Middle frontal gyrus (tissue), 1 donor: ENCODE measurements around the gene IRF8.
"Not testable (repeated sequence)": the region's sequence is repeated elsewhere in the genome, so short reads cannot be mapped to it uniquely, and the experiment has no call there.

ENCODE experiments used
- DNase-seq: peaks from one replicate; pipeline ENCODE4 v3.0.0-alpha.2; 2015; ENCODE audit warnings: low spot score; ENCODE audit errors: extremely low spot score

Gene IRF8

DNA sequence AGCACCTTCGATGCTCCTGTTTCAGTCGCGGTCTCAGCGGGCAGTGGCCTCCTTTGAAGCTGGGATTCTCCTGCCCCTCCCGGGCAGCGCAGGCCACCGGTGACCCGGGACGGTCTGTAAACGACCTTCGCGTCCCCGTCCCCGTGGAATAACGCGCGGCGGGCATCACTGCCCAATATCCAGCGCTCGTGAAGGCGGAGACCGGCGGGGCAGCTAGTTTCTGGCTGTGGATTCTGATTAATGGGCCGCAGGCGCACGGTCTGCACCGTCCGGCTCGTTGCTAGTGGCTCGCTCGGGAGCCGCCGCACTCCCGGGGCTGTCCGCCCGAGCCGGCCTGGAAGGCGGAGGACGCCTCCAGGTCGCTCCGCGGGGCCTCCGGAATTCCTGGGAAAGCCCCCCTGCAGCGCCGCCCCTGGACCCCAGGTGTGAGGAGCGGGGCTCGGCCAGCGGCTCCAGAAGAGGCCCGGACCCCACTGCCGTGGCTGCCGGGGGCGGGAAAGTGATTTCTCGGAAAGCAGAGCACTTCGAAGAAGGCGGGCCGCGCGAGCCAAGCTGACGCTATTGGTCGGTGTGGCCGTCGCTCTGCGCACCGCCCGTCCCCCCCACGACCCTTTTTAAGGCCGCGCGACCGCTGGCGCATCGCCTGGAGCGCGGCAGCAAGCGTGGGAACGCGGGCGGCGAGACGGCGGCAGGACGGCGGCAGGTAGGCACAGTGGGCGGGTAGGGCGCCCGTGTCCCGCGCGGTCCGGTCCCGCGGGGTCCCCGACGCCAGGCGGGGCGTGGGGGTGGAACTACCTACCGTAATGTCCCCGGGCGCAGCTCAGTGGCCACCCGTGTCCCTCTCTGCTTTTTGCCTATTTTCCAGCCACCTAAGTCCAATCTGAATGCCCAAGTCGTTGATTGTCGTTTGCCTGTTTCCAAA is at the start of gene IRF8:
TSS of gene IRF8 (plus strand) at position 642 of the 922 bp plus-strand sequence. CDS start 3,854 bp downstream, outside the sequence.
- DNase-seq, result no peak

GRCh38 chr16:85849388-85849787 is 49.6 kb upstream of the IRF8 start:
- DNase-seq, result no peak

- no peak for DNase-seq
These were observed 48.5 kb upstream of the IRF8 start for GRCh38 chr16:85850344-85850880.

DNA sequence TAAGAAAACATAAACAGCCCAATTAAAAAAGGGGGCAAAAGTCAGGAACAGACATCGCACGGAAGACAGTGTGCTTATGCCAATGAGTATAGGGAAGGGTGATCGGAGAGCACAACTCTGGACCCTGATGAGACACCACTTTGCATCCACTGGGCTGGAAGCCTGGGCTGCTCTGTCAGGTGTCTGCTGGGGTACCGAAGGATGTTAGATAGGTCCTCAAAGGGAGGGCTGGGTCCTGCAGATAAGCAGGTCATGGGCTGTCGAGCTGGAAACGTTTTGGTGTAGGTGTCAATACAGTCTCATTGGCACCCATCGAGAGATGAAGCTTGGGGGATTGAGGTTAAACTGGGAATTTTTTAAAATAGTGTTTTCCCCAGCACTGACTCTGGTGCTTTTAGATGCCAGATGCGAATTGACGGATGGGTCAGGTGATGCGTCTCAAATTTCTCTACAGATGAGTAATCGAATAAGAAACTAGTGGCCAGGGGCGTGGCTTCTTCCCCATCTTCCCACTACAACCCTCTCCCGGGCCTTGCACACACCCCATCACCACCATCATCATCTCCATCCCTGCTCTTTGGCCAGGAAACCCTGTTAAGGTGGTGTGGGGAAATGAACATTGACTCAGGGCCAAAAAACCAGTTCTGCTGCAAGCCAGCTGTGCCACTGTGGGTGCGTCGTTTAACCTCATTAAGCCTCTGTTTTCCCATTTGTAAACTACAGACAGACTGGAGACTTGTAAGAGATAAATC is 47.8 kb upstream of the IRF8 start:
- no peak for DNase-seq

DNA sequence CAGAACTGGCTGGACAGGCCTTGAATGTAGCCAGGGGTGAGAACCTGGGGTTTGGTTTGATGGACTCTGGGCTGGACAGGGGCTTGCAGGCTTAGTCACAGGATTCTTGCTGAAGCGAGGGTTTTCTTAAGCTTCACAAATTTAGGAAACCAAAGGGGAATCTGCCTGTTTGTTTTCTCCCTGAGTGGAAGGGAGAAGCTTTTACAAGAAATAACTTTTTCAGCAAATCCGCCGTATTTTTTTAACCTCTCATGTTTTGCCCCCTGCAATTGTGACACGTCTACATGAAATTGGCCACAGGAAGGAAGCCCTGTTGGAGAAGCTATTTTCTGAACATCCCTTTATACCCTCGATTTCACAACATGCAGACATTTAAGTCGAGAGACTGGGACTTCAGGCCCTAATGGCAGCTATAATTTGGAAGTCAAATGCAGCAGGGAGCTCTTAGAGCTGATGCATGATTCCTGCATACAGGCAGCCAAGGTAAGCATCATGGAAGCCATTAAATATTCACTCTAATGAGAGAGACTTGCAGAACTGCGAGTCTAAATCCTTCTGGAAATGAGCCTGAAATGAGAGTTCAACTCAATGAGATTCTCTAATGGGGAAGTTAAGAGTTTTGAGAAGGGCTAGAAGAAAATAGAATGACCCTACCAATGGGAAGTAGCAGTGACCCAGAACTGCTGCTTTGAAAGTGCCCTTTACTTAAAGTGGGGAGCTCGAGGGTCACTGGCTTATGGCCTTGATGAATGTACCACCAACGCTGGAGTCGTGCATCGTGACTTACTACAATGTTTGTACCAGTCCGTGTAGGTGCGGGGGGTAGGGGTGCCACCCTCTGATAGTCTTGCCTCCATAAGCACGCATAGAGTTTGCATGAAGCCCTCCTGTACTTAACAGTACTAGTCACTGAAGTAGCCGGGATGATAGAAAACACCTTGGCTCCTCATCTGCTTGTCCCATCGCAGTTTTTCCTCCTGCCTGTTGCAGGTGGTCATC is 45.1 kb upstream of the IRF8 start:
- no peak for DNase-seq

DNA sequence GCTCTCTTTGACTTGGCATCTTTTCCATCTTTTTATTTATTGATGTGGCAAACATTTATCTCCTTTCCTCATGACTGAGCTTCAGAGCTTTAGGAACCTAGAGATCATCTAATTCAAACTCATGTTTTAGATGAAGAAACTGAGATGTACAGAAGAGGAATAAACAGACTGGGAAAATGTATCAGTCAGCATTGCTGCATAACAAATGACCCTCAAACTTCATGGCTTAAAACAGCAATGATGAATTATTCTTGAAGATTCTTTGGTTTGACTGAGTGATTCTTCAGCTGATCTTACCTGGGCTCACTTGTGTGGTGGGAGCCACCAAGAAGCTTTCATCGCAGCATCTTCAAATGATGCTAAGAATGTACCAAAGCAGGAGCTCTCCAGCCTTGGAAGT is 44.0 kb upstream of the IRF8 start:
- DNase-seq, result no peak

DNA sequence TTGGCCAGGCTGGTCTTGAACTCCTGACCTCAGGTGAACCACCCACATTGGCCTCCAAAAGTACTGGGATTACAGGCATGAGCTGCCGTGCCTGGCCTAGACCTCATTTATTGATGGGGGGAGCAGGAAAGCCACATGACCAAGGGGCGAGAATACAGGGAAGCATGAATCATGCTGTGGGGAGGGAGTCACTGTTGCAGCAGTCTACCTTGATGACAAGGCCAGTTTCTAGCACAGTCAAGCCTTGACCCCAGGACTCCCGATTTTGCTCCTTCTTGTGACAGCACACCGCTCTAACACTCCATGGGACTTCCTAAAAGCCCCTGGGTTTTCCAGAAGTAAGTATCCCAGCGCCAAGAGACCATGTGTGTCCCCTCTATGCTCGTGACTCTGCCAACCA is 42.9 kb upstream of the IRF8 start:
- DNase-seq, result no peak

GRCh38 chr16:85856585-85856984 is 42.4 kb upstream of the IRF8 start:
- no peak for DNase-seq

DNA sequence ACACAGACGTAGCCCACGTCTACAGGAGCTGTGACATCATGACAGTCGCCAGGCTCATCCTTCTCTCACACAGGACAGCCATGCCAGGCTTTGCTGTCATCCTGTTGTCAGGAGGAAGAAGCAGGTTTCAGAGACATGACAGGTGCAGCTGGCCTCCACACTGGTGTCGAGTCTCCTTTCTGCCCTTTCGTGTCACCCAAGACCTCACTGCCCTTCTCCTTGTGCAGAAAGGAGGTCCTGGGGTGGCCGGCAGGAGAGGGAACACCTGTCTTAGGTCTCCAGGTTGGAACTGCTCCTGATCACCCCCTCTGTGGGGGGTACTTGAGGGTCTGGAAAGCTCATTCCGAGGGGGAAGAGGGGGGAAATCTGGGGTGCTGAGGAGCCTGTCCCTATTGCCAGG is 41.6 kb upstream of the IRF8 start:
- DNase-seq, result no peak

DNA sequence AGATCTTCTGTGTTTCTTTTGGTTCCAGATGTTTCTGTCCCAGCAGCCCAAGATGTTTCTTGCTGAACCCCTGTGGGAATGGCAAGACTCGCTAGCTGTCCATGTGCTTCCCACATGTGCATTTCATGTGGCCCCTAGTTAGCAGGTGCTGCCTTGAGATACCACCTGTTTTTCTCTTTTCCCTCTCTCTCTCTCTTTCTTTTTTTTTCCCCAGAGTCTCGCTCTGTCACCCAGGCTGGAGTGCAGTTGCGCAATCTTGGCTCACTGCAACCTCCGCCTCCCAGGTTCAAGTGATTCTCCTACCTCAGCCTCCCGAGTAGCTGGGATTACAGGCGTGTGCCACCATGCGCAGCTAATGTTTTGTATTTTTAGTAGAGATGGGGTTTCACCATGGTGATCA is 40.4 kb upstream of the IRF8 start:
- DNase-seq, result not testable (repeated sequence)

DNA sequence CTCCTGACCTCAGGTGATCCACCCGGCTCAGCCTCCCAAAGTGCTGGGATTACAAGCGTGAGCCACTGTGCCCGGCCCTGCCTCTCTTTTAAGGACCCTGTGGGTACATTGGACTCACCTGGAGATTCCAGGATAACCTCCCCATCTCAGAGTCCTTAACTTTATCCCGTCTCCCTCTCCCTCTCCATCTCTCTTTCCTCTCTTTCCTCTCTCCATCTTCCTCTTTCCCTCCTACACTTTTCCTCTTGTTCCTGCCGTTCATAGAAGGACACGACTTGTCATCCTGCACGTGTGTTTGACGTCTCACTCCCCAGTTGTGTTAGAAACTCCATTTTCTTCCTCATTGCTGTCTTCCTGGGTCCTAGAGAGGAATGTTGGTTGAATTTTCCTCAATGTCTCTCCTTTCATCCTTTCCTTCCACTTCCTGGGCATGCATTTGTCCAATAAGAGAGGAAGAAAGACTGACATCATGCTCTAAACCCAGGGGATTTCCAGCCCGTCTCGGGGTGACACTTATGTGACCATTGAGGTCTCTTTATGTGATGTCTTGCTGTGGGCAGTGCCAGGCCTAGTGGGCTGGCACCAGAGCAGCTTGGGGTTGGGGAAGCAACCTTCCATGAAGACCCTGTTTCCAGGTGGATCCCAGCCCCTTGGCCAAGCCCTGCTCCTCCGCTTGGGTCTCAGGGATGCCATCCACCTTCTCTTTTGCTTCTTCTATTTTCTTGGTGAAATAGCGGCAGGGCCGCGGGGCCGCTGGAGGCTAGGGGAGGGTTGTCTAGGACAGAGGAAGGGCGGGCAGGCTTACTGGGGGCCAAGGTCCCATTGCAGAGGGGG is 39.8 kb upstream of the IRF8 start:
- no peak for DNase-seq

DNA sequence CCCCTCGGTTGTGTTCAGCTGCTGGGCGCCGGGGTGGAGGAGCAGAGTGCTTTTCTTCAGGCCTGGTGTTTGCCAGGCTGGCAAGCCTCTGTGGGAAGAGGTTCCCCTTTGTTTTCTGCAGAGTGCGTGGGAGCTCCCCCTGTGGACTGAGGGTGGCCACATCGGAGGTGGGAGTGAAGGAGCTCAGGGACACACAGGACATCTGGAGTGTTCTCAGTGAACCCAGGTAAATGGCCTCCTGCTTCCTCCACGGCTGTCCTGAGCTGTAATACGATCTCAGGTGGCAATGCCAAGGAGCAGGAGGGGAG is 39.2 kb upstream of the IRF8 start:
- DNase-seq, result no peak

GRCh38 chr16:85860413-85861094 is 38.4 kb upstream of the IRF8 start:
- no peak for DNase-seq

DNA sequence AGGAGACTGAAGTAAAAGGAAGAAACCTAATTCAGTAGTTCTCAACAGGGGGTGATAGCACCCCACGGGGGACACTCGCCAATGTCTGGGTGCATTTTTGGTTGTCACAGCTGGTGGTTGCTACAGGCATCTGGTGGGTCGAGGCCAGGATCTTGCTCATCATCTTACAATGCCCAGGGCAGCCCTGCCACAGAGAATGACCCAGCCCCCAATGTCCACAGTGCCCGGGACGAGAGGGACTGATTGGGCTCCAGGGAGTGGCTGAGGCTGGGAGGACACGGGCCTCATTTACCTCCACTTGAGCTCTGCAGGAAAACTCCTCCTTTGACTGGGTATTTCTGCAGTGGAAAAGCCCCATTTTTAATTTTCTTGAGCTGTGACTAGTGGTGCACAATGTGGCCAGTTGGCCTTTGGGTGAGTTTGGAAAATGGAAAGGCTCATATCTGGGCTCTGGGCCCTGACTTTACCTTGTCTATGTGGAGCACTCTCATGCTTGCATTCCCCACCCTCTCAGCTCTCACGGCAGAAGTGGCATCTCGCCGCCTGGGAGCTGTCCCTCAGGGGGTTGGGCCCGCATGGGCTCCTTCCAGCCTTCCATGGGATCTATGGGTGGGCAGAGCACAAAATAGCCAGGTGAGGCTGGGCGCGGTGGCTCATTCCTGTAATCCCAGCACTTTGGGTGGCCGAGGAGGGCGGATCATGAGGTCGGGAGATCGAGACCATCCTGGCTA is 37.7 kb upstream of the IRF8 start:
- no peak for DNase-seq

DNA sequence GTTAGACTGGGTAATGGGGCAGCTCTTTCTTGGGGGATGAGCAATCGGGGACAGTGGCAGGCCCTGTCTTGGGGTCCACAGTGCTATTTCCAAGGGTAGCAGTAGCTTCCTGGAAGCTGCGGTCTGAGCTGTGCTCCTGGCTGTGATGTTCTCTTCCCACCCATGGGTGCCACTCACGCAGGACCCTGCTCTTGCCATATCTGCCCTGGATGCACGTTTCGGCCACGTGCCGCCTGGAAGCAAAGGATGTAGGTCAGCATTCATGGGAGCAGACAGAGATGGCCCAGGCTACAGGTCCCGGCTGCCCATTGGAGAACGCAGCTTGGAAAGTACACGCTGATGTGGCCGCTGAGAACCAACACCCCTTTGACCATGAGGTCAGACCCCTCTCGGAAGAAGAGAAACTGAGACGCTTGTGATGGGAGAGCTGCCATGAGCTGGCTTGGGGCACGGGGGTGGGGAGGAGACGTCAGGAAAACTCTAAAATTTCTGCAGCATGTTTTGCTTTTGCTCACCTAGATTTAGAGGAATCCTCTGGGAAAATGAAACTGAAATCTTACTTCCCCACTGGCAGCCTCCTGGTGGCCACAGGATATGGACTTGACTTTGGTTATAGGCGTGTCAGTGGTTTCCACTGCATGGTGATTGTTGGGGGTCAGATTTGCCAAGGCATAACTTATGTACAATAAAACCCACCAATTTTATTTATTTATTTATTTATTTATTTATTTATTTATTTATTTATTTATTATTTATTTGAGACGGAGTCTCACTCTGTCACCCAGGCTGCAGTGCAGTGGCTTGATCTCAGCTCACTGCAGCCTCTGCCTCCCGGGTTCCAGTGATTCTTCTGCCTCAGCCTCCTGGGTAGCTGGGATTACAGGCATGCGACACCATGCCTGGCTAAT is 36.2 kb upstream of the IRF8 start:
- DNase-seq, result no peak

DNA sequence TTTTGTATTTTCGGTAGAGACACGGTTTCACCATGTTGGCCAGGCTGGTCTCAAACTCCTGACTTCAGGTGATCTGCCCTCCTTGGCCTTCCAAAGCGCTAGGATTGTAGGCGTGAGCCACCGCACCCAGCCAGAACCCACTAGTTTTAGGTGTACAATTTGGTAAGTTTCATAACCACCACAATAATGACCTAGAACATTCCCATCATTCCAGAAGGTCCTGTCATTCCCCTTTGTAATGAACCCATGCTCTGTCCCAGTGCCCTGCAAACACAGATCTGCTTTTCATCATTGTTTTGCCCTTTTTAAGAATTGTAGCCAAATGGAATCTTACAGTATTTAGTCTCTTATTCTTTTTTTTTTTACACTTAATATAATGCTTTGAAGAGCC is 35.6 kb upstream of the IRF8 start:
- DNase-seq, result no peak

DNA sequence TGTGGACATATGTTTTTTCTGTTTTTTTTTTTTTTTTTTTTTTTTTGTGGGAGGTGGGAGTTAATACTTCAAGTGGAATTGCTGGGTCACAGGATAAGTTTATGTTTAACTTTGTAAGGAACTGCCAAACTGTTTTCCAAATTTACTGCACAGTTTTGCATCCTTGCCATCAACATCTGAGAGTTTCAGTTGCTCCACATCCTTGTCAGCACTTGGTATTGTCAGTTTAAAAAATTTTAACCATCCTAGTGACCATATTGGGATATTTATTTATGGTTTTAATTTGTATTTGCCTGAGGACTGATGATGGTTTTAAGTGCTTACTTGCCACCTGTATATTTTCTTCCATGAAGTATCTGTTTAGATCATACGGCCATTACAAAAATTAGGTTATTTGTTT is 34.0 kb upstream of the IRF8 start:
- DNase-seq, result no peak

DNA sequence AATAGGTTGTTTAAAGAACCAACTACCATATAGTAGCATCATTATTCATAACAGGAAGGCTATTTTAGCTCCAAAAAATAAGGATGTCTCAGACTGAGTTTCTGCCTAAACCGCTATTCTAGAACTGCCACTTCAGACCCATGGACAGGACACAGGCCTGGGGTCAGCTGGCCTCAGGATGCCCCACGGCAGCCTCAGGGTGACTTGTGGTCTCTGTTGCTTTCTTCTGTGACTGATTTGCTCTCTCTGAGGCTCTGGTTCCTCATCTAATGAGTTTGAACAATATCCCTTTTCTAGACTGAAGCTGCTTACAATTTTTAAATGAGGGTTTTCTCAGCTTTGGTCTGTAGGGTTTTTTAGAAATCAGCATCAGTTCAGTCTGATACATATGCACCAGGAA is 31.8 kb upstream of the IRF8 start:
- no peak for DNase-seq
